B cell (primary cell): ENCODE results near the gene TNKS1BP1. TPM values are rescaled to one million over a fixed set of nuclear protein-coding genes. Genes with fewer than 3 reads are reported as not detected.

Experiments
- ATAC-seq: fragments of 200-7000 bp; cut with Tn5 transposase; one replicate; pipeline ENCODE4 v1.10.0; 2021; ENCODE audit warnings: low read depth, mild to moderate bottlenecking, moderate number of reproducible peaks, moderate library complexity
- CTCF ChIA-PET: fragments of 350-600 bp; sonication (Branson Sonifier 250); formaldehyde crosslinking; loops from one replicate; lab custom pipeline; 2021; ENCODE audit warnings: antibody characterized with exemption, inconsistent platforms; lab: Charles Lee
- POLR2A ChIA-PET: fragments of 350-600 bp; sonication (Branson Sonifier 250); formaldehyde crosslinking; loops from one replicate; lab custom pipeline; 2021; ENCODE audit warnings: antibody characterized with exemption; lab: Charles Lee
- DNase-seq: peaks from one replicate; pipeline ENCODE4 v3.0.0; 2013
- H2AFZ ChIP-seq: 2 replicates; pipeline ENCODE4 v1.6.1; 2012; ENCODE audit warnings: mild to moderate bottlenecking, low read depth, low read length; ENCODE audit not compliant: insufficient read depth, poor library complexity, severe bottlenecking
- H3K27ac ChIP-seq, 2 donors: 1 replicate in 1 of 2; 2 replicates in 1 of 2; pipeline ENCODE4 v1.5.1; 2012 to 2013; ENCODE audit warnings: low read length in 2 of 2, mild to moderate bottlenecking in 2 of 2, moderate library complexity in 1 of 2
- H3K27me3 ChIP-seq, 4 experiments: fragments of 200-600 bp in 1 of 4; sonication (generic) in 1 of 4; replicated peaks in 1 of 4; 1 replicate in 2 of 4; 2 replicates in 2 of 4; pipeline versions ENCODE4 v1.6.1 to v1.7.0; 2013 to 2016; ENCODE audit warnings: low read length in 3 of 4, mild to moderate bottlenecking in 2 of 4, mixed read lengths in 1 of 4, moderate library complexity in 1 of 4; ENCODE audit not compliant: insufficient read depth in 4 of 4, control insufficient read depth in 3 of 4; ENCODE audit errors: control extremely low read depth in 1 of 4
- H3K36me3 ChIP-seq, 2 experiments: replicated peaks in 1 of 2; 1 replicate in 1 of 2; 2 replicates in 1 of 2; pipeline versions ENCODE4 v1.6.1 to v1.7.1; 2013; ENCODE audit warnings: low read length in 1 of 2; ENCODE audit not compliant: insufficient read depth in 2 of 2, control insufficient read depth in 1 of 2; ENCODE audit errors: control extremely low read depth in 1 of 2, extremely low read depth in 1 of 2
- H3K4me1 ChIP-seq, 2 donors: fragments of 200-600 bp in 1 of 2; sonication (generic) in 1 of 2; 1 replicate in 1 of 2; 2 replicates in 1 of 2; pipeline versions ENCODE4 v1.5.1 to v1.6.1; 2013 to 2017; ENCODE audit warnings: low read length in 2 of 2; ENCODE audit not compliant: control insufficient read depth in 2 of 2, insufficient read depth in 2 of 2
- H3K4me2 ChIP-seq: replicated peaks from 2 replicates; pipeline ENCODE3; 2012; ENCODE audit warnings: mild to moderate bottlenecking, low read depth, low read length; ENCODE audit not compliant: poor library complexity, severe bottlenecking
- H3K4me3 ChIP-seq, 5 experiments: fragments of 200-600 bp in 1 of 5; sonication (generic) in 1 of 5; 1 replicate in 3 of 5; 2 replicates in 2 of 5; pipeline versions ENCODE4 v1.5.1 to v1.7.0; 2011 to 2016; ENCODE audit warnings: low read length in 4 of 5, mild to moderate bottlenecking in 4 of 5, low read depth in 2 of 5, control low read depth in 1 of 5, moderate library complexity in 1 of 5; ENCODE audit not compliant: insufficient read depth in 1 of 5; ENCODE audit errors: control extremely low read depth in 1 of 5, extremely low read depth in 1 of 5
- H3K79me2 ChIP-seq: fragments of 200-600 bp; sonication (generic); one replicate; pipeline ENCODE4 v1.6.0; 2016; ENCODE audit warnings: low read length; ENCODE audit not compliant: control insufficient read depth, insufficient read depth
- H3K9ac ChIP-seq: fragments of 200-600 bp; sonication (generic); 2 replicates; pipeline ENCODE4 v1.6.1; 2017; ENCODE audit warnings: mild to moderate bottlenecking, low read length, moderate library complexity
- H3K9me3 ChIP-seq, 3 donors: one replicate each; pipeline versions ENCODE4 v1.6.1 to v1.7.1; 2013; ENCODE audit warnings: low read length in 2 of 3; ENCODE audit not compliant: control insufficient read depth in 2 of 3, insufficient read depth in 1 of 3; ENCODE audit errors: control extremely low read depth in 1 of 3
- H4K20me1 ChIP-seq: 2 replicates; pipeline ENCODE4 v1.6.0; 2012; ENCODE audit warnings: mild to moderate bottlenecking, low read length; ENCODE audit not compliant: insufficient read depth, control insufficient read depth, poor library complexity, severe bottlenecking
- H3K27ac Mint-ChIP-seq: one replicate; pipeline ENCODE4 v1.8.0; 2021; ENCODE audit warnings: mixed read lengths
- H3K27me3 Mint-ChIP-seq: one replicate; pipeline ENCODE4 v1.8.0; 2021; ENCODE audit warnings: mixed read lengths
- H3K4me1 Mint-ChIP-seq: one replicate; pipeline ENCODE4 v1.8.0; 2021; ENCODE audit warnings: mixed read lengths
- H3K4me3 Mint-ChIP-seq: one replicate; pipeline ENCODE4 v1.8.0; 2021; ENCODE audit warnings: mixed read lengths
- H3K9me3 Mint-ChIP-seq: one replicate; pipeline ENCODE4 v1.8.0; 2022; ENCODE audit warnings: mixed read lengths; ENCODE audit not compliant: insufficient read depth
- EZH2 ChIP-seq: IDR thresholded peaks from 2 replicates; pipeline ENCODE4 v1.6.1; 2012; ENCODE audit warnings: borderline replicate concordance, low read depth, mild to moderate bottlenecking, moderate library complexity, low read length; ENCODE audit not compliant: insufficient read depth, poor library complexity, severe bottlenecking
- WGBS: methylation state at CpG from one replicate; pipeline ENCODE4 v1.1.5; 2013; ENCODE audit warnings: missing lambda C conversion rate; ENCODE audit not compliant: insufficient coverage; 5-methylcytosine and 5-hydroxymethylcytosine counted together
- intact Hi-C: fragments of 100-400 bp; cut with micrococcal nuclease; formaldehyde crosslinking; loops from one replicate; pipeline ENCODE4 v1.10.0; 2022
- polyA plus RNA-seq: library from polyadenylated mRNA; depleted of rRNA; stranded (reverse); fragments of >200 nt; gene quantifications from 2 replicates; pipeline ENCODE4 v1.2.3, GENCODE V29; 2012
- total RNA-seq, 2 donors: library from RNA; stranded (reverse); fragments of 120-200 nt in 1 of 2; gene quantifications; 1 replicate in 1 of 2; 2 replicates in 1 of 2; pipeline versions ENCODE4 v1.2.3 to v1.2.4, GENCODE V29; 2013 to 2022
- TF ChIP-seq, protein P1 (sequence below): fragments of 200-600 bp; IDR thresholded peaks from one replicate; pipeline ENCODE4 v1.8.0; 2022; ENCODE audit warnings: antibody characterized with exemption, mild to moderate bottlenecking

TNKS1BP1 gene
- total and polyA plus RNA-seq, 2 donors (not counting 1 experiment from before 2014, with no cell fraction given) = 2.2 to 12.2 TPM

DNA sequence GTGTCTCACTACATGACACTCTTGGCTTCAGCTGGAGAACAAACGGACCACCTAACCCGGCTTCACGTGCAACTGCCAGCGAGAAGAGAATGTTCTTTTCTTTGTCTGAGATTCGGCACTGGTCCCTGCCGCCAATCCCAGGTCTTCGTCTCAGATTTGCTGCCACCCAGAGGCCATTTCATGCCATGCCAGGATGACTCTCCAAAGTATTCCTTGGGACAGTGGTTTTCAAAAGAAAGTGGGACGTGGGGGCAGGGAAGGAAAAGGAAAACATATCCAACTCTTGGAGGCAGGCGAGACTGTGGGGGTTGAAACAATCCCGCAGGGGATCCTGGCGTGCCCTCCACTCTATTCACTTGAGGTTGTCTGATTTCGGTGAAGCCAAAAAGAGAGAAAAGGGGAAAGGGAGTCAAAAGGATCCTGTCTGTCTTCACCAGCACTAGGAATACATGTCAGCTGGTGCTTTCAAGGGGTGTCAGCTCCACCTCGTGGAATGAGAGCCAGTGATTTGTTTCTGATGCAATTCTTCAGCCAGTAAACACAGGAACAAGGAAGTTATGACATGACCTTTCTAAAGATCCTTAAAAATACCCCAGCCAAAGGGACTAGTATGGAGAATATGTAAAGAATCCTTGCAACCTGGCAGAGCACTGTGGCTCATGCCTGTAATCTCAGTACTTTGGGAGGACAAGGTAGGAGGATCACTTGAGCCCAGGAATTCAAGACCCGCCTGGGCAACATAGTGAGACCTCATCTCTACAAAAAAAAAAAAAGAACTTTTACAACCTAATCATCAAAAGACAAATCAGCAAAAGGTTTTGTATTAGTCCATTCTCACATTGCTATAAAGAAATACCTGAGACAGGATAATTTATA lies 46.7 kb downstream of the TNKS1BP1 start:
- Mint-ChIP-seq H3K4me3 (no peak overlapping the region), H3K4me1 (peaks cover 2% of the 10 kb centered on the region), H3K27me3 (peaks cover 41% of the 10 kb centered on the region), H3K9me3 (no peaks in the 10 kb centered on the region), H3K27ac (no peak overlapping the region)
- Histone ChIP-seq H3K9ac (no peak overlapping the region), H3K4me2 (no peak overlapping the region), H3K27me3 (peaks cover 0 to 13% (median 5%) of the 10 kb centered on the region in 4 experiments), H3K4me3 (no peak overlapping the region), H3K27ac (no peak overlapping the region), H3K9me3 (no peaks in the 10 kb centered on the region), H2AFZ (peak overlapping the region; percentile 53), H3K4me1 (no peaks in the 10 kb centered on the region), H3K79me2 (no peaks in the 10 kb centered on the region), H4K20me1 (no peaks in the 10 kb centered on the region), H3K36me3 (no peaks in the 10 kb centered on the region)
- intact Hi-C loops = no loop called here
- 5% methylated on average over 13 of the region's 14 CpGs for WGBS
- TF ChIP-seq, protein P1, sequence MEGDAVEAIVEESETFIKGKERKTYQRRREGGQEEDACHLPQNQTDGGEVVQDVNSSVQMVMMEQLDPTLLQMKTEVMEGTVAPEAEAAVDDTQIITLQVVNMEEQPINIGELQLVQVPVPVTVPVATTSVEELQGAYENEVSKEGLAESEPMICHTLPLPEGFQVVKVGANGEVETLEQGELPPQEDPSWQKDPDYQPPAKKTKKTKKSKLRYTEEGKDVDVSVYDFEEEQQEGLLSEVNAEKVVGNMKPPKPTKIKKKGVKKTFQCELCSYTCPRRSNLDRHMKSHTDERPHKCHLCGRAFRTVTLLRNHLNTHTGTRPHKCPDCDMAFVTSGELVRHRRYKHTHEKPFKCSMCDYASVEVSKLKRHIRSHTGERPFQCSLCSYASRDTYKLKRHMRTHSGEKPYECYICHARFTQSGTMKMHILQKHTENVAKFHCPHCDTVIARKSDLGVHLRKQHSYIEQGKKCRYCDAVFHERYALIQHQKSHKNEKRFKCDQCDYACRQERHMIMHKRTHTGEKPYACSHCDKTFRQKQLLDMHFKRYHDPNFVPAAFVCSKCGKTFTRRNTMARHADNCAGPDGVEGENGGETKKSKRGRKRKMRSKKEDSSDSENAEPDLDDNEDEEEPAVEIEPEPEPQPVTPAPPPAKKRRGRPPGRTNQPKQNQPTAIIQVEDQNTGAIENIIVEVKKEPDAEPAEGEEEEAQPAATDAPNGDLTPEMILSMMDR = peak; percentile 62
- no peak for TF ChIP-seq EZH2
- POLR2A ChIA-PET = no interaction called here
- no peak for ATAC-seq
- DNase-seq = peak; percentile 17
- CTCF ChIA-PET = interaction anchor here (0.7 kb wide), 1 partner anchor 26 kb away, joined by 4 read pairs; no protein-coding TSS in a partner anchor

DNA sequence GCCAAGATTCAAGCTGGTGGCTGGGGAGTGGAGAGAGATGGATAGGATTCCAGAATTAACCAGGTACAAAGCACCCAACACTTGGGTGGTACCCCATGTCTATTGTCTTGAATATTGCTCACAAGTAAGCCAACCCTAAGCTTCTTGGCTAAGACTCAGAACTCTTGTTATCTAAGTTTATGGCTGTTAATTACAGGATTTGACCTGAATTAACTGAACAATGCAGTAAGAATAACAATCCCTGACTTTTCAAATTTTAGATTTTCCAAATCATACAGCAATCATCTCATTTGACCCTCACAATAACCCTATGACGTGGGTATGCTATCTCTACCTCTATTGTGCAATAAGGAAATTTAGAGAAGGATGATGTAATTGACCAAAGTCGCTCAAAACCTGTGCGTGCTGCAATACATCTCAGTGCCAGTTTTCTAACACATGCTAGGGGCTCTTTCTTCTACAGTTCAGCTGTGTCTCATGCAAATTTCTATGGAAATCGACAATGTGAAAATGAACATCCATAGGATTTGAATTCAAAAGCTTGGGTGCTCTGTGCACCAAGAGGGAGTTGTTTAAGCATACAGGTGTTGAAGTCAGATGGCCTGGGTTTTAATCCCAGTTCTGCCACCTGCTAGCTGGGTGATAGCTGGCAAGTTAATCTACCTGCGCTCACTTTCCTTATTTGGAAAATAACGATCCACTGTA lies 47.6 kb downstream of the TNKS1BP1 start:
- 94% methylated on average over 2 of the region's 6 CpGs for WGBS
- H2AFZ ChIP-seq = peak overlapping the region; percentile 53
- CTCF ChIA-PET = no interaction called here

More for the DNA sequence above, 47.6 kb downstream of the TNKS1BP1 start:
- no peak for DNase-seq
- POLR2A ChIA-PET = no interaction called here
- H3K27me3 ChIP-seq = peaks cover 0 to 13% (median 5%) of the 10 kb centered on the region in 4 experiments
- no peak for TF ChIP-seq EZH2
- TF ChIP-seq, protein P1 = no peak
- H3K79me2 ChIP-seq = no peaks in the 10 kb centered on the region
- no peak overlapping the region for H3K4me2 ChIP-seq
- H3K27ac ChIP-seq = no peak overlapping the region
- Mint-ChIP-seq H3K9me3 (no peaks in the 10 kb centered on the region), H3K27ac (no peak overlapping the region), H3K4me1 (peaks cover 2% of the 10 kb centered on the region), H3K27me3 (peaks cover 42% of the 10 kb centered on the region), H3K4me3 (no peak overlapping the region)
- no peak for ATAC-seq
- intact Hi-C loops = no loop called here
- H3K9me3 ChIP-seq = no peaks in the 10 kb centered on the region
- H3K9ac ChIP-seq = no peak overlapping the region
- no peaks in the 10 kb centered on the region for H4K20me1 ChIP-seq
- H3K36me3 ChIP-seq = no peaks in the 10 kb centered on the region
- no peak overlapping the region for H3K4me3 ChIP-seq
- no peaks in the 10 kb centered on the region for H3K4me1 ChIP-seq
